GM19328 (cell line): Measurements from ENCODE around the gene NACC2.

Source experiments
- ATAC-seq: cut with Tn5 transposase; IDR thresholded peaks from one replicate; pipeline ENCODE4 v1.9.1; 2021; ENCODE audit warnings: mild to moderate bottlenecking, moderate library complexity; ENCODE audit not compliant: unreplicated experiment

The NACC2 gene

DNA sequence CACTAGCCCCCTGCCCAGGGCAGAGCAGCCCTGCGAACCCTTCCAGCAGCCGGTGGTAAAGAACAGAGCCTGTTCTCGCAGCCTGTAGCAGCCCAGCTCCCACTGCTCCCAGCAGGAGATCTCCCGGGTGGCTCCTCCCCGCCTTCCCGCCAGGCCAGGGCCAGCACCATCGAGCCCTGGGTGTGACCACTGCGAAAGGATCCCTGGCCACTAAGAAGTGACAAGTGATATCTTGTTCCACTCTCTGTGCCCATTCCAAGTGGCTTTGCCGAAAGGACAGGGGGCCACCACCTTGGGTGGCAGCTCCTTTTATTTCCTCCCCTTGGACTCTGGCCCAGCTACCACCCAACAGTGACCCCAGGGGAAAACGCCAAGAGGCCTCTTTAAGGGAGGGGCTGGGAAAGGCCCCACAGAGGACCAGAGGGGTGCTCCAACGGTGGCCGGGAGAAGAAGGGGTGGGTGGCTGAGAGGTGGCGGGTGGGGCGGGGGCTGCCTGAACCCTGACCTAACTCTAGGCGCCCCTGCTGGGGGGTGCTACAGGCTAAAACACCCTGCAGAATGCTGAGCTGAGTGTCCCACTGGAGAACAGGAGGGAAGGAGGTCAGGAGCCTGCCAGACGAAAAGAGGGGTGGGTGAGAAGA, 1.6 kb downstream of the NACC2 start:
- no peak for ATAC-seq

DNA sequence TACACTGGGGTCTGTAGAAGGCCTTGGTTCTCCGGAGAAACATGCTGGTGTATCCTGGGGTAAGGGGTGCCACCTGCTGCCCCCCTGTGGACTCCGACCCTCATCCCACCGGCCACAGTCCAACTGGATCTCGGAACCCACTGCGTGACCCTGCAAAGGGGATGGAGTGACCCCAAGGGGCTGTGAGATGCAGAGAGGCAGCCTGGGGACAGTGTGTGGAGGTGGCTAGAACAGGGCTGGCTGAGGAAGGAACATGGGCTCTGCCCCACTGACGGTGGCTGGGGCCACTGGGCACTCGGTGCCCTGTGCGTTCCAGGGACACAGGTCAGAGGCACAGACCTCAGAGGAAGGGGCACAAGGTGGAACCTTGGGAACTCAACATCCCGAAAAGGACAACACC, 2.3 kb downstream of the NACC2 start:
- ATAC-seq: no peak

DNA sequence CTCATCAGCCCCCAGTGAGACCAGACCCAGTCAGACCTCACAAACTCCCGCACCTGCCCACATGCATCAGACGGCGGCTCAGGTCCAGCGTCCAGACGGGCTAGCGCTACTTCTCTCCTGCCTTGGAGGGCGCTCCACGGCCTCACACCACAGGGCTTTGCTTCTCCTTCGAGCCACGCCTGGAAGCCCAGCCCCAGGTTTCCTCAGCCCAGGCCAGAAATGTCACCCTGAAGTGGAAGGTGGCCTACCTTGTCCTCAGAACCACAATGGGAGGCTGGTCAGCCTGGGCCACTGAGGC, 2.8 kb downstream of the NACC2 start:
- ATAC-seq: no peak

DNA sequence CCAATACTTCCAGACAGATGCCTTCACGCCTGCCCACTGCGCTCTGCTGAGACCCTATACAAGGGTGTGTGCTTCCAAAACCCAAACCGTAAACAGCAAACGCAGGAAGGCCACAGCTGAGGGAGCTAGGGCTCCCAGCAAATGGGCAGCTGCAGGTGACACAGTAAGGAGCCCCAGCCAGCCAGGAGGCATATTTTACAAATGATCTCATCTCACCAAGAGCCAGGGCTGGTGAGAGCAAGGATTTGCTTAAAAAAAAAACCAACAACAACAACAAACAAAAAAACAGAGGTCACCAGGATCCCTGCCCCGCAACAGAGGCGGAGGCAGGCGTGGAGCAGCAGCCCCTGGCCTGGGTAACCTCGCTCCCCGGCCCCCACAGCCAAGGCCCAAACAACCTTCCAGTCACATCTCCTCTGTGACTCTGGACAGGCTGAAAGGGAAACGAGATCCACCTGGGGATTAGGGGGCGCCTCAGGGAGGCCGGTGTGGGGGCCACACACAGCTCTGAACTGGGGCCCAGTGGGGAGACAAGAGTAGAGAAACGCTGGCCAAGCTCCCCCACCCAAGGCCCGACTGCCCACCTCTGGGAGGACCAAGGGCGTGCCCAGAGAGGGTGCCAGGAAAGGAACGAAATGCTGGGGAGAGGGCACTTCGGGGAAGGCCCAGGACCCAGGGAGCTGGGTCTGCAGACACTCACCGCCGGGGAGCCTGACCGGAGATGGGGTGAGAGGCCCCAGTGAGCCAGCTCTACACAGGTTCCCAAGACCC, 3.3 kb downstream of the NACC2 start:
- ATAC-seq: no peak

DNA sequence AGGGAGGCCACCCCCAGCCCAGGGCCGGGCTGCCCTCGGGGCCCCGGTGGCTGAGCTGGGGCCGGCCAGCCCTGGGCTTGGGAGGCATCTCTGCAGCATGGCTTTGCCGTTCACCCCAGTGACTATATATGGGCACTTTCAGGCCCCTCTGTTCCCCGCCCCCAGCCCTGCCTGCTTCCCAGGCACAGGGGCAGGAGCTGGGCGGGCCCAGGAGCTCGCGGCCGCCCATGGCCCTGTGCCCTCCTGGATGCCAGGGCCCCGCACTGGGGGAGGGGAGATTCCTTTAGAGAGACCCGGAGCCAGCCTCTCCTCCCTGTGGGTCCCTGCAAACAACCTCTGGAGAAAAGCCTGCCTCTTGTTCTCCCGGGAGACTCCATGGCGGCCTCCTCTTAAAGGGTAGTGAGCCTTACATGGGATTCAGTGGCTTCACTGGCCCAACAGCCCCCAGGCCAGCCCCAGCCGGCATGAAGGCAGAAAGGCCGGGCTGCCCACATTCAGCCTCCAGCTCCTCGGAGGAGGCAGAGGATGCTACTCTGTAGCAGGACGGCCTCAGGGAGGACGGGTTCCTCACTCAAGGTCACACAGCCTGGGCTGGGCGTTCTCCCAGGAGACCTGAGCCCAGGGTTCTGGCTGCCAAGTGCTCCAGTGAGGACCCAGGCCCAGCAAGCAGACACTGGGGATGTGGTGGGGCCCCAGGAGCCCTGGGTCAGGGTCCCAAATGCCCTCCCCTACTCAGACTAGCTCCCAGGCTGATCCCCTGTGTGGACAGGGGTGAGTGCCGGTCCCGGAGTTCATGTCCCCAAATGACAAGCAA, 4.1 kb downstream of the NACC2 start:
- ATAC-seq: no peak

DNA sequence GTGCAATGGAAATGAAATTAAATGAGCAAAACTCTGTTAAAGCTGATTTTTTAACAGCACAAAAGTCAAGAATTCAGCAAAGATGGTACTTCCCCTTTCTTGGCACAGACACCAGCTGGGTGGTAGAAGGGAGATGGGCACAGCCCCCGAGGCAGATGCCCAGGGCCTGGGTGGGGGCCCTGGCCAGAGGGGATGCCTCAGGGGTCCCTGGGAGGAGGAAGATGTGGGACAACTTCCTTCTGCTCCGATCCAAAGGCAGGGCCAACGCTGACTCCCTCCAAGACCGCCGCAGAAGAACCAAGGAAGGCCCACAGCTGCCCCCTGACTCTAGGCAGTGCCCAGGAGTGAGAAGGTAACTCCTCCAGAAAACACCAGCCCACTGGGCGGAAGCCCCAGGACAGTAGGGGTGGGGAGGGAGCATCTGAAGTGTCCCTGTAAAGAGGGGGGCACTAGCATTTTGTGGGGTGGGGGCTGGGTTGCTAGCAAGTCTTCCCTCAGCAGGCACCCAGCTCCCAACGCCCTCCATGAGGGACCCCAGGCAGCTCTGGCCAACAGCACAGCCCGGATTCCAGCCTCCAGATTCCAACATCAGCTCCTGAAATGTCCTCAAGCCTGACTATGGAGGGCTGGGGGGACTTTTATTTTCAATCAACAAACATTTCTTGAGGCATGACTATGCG, 4.9 kb downstream of the NACC2 start:
- no peak for ATAC-seq

DNA sequence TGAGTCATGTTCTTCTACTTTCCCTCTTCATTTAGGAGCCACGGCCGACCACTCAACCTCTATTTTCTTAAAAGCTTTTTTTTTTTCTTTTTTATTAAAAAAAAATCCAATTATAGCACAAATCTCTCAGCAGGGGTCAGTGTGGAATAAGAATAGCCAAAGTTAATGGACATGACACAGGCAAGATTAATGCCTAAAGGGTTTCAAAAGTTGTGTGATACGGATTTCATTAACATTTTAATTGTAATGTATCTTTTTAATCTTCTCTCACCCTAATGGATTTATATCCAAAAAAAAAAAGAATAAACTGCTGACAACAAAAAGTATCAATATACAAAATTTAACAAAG, 5.4 kb downstream of the NACC2 start:
- no peak for ATAC-seq

DNA sequence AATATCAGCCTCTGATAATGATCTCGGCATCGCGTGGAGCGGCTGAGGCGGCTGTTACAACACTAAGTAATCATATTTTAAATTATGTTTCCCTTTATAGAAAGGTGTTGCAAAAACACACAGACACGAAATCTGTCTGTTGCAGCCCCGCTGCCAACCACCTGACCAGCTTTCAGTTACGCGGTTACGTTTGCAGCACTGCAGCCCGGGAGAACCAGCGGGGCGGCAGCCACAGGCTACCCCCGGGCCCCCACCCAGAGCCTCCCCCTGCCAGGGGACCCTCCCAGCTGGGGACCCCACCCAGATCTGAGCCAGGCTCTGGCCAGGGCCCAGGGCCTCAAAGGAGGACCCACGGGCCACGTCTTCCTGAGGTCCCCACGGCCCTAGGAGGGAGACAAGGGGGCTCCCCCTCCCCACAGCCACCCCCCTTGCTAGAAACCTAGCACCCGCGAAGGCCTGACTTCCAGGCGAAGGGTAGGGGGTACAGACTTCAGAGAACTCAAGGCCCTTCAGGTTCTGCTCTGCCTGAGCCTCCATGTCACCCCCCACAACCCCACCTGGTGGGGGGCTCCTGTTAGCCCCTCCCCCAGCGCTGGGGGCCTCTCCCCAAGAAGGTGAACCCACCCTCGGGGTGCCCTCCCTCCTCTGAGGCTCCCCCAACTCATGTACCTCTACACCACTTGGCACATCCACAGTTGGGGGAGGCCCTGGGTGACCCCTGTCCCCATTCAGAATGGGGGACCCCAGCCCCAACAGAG, 6.0 kb downstream of the NACC2 start:
- ATAC-seq: no peak

DNA sequence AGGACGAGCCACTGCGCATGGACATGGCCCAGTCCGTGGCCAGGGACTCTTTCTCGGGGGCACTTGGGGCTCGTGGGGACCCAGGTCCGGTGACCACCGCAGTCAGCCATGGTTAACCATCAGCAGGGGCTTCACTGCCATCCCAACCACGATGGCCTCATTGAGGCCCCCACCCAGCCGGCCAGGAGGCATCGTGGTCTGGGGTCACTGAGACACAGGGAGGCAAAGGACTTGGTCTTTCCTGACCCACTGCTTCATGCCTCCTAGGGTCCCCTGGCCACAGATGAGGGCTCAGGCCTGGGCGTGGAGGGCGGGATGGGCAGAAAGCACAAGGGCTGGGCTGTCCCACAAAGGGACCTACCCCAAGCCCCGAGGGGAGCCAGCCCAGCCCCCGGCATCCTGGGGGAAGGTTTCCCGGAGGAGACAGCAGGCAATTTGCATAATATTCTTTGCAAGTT, 6.6 kb downstream of the NACC2 start:
- ATAC-seq: no peak

DNA sequence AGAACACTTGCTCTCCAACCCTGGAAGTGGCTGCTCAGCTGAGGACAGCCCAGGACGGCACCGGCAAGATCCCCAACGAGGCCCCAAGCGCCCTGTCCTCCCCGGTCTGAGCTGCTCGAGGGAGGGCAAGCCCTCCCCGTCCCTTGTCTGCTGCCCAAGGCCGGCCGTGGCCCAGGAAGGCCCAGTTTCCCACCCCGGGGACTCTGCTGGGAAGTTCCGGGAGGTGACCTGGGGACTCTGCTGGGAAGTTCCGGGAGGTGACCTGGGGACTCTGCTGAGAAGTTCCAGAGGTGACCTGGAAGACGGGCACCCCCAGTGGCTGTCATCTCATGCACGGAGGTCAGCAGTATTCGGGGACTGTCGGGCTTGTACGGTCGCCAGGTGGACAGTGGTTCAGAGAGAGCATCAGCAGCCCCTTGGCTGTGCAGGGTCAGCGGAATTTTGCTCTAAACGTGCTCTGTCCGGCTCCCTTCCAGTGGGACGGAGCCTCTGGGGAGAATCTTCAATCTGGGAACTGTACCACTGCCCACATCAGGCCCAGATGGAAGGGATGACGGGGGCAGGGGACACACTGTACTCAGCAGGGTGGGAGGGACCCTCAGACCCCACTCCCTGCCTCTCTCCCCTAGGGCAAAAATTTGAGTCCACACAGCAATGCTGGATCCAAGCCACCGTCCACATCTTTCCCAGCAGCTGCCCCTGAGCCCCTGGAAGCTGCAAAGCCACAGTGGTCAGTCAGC, 7.2 kb downstream of the NACC2 start:
- no peak for ATAC-seq

DNA sequence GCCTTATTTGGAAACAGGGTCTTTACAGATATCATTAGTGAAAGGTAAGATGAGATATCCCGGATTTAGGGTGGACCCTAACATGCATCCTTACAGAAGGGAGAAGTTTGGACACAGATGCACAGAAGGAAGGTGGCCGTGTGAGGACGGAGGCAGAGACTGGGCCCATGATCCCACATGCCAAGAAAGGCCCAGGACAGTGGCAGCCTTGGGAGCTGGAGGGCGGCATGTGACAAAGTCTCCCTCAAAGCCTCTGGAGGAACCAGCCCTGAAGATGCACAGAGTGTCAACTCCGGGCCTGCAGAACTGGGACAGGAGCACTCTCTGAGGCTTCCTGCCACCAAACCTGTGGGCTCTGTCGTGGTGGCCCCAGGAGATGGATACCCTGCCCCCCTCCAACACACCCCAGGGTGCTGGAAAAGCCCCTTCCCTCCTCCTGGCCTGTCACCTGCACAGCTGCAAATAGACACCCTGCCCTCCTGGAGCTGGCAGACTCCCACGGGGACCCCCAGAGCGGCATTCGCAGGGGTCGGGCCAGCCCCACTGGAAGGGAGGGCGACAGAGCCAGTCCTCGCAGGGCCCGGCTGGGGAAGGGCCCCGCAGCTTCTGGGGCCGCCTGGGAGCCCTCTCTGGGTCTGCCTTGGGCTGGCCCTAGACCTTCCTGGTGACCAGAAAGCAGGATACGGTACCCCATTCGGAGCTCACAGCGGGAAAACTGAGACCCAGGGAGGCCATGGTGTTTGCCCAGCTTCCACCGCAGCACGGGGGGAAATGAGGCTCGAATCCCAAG, 7.9 kb downstream of the NACC2 start:
- ATAC-seq: no peak

DNA sequence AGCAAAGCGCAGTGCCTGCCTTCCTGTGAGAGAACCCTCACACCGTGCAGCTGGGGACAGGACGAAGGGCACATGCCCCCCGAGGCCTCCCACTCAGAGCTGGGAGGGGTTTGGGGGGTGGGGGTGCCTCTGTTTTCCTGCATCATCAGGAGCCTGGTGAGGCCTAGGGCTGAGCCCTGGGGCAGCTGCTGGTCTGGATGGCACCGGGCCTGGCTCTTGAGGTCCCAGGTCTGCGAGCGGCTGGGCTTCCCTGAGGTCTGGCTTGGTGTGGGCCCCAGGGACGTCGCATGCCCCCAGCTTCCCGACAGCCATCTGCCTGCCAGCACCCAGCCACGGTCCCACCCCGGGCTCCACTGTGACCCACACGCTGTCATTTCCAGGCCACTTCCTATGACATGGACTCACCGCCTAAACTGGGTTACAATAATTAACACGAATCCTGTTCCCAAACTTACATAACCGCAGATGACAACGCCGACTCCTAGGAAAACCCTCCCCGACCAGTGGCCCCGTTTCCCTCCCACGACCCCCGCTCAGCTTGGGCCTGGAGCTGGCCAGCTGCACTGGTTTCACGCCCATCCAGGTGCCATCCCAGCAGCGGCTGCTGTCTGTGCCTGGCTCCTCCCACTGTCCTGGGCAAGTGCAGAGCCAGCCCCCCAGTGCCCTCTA, 8.7 kb downstream of the NACC2 start:
- no peak for ATAC-seq

DNA sequence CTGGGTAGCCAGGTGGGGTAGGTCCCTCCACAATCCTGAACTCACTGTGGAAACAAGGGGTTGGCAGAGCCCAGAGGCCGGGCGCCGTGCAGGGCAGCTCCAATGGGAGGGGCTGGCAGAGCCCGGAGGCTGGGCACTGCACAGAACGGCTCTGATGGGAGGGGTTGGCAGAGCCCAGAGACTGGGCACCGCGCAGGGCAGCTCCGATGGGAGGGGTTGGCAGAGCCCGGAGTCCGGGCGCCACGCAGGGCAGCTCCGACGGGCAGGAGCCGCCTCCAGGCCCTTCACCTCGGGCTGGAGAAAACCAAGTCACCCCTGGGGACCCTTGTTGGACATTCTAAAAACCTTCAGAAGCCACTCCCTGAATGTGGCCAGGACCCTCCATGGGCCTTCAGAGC, 9.3 kb downstream of the NACC2 start:
- no peak for ATAC-seq

DNA sequence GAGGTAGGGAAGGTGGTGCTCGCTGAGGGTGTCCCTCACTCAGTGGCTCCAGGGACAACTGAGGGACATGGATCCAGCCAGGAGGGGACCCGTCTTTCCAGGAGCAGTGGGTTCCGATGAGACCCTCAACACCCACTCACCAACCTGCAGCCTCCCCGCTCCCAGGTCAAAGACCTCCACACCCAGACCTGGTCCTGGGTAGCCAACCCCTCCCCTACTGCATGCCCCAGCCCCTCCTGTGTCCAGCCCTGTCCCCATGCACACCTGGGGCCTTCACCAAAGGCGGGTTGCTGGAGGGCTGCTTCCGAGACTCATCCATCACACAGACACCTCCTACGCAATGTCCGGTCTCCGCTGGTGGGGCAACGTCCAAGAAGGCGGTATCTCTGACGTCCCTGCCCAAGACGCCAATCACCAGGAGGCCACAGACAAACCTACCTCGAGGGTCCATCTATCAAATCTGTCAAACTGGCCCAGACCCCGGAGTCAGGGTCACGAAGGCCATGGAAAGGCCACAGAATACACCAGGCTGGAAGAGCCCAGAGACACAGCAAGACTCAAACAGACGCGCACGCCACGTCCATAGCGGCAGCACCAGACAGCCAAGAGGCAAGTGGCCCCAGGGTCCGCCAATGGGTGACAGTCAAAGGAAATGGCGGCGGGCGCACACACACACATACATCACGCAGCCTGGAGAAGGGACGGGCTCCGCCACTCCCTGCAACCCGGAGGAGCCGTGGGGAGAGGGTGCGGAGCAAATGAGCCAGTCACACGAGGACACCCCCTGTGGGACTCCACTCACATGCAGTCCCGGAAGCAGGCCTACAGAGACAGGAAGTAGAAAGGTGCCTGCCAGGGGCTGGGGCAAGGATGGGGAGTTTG, 10.8 kb downstream of the NACC2 start:
- ATAC-seq: no peak

DNA sequence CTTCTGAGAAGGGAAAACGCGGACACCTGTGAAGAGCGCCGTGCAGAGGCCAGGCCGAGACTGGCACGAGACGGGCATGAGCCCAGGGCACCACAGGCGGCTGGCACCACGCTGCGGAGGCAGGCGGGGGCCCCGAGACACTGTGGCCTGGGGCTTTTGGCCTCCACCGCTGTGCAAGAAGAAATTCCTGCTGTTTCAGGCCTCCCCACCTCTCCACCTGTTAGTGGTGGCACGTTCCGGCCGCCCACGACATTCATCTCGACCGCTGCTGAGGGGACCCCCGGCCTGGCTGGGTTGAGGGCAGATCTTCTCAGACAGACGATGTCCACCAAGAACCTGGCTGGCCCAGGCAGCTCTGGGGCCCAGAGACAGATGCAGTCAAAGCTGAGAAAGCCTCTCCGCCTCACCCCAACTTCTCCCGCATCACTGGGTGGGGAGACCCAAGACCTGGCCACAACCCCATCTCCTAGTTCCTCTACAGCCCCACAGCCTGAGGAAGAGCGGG, 11.5 kb downstream of the NACC2 start:
- ATAC-seq: no peak

DNA sequence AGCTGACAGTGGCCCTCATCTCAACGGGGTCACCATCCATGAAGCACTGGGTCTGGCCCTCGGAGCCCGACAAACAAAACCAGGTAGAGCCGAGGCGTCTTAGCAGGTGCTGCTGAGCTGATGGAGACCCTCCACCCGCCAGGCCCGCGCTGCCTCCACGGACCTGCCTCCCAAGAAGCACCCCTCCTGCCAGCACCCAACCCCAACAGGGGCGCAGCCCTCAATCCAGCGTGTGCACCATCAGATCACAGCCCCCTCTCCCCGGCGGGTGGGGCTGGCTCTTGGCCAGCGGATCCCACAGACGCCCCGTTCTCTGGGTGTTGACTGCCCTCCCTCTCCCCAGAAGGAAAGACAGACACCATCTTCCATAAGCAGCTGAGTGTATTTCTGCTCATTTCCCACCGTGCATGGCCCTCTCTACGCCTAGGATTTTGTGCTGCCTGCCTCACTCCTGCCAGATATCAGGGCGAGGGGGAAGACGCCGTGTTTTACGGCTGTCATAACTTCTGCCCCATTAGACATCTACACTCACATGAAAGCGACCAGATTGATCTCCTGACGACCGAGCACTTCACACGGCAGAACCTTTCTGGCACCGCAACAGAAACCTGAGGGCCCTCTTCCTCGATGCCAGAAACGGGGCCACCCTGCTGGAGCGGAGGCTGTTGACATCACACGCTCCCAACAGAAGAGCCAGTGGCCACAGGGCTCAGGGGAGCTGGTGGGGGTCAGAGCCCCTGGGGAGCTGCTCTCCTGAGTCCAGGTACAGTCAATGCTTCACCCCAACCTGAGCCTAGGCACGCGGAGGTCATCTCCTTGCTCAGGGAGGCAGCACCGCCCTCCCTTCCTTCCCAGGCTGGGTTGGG, 12.4 kb downstream of the NACC2 start:
- ATAC-seq: no peak
